Mesothelial cell of epicardium (in vitro differentiated cells): ENCODE measurements around the gene KRTAP10-6. TPM values are rescaled to one million over a fixed set of nuclear protein-coding genes. Genes with fewer than 3 reads are reported as not detected.

Source experiments
- DNase-seq, 2 experiments: peaks; one replicate each; pipeline ENCODE4 v3.0.0; 2021; ENCODE audit warnings: low spot score in 2 of 2; ENCODE audit not compliant: unreplicated experiment in 2 of 2
- H3K27ac Mint-ChIP-seq: 2 replicates; pipeline ENCODE4 v1.8.0; 2021; ENCODE audit warnings: mixed read lengths
- H3K27me3 Mint-ChIP-seq: 2 replicates; pipeline ENCODE4 v1.8.0; 2021; ENCODE audit warnings: low read depth, mixed read lengths
- H3K36me3 Mint-ChIP-seq: 2 replicates; pipeline ENCODE4 v1.8.0; 2021; ENCODE audit warnings: mixed read lengths
- H3K4me1 Mint-ChIP-seq: 2 replicates; pipeline ENCODE4 v1.8.0; 2021; ENCODE audit warnings: mixed read lengths
- H3K4me3 Mint-ChIP-seq: 2 replicates; pipeline ENCODE4 v1.8.0; 2021; ENCODE audit warnings: mild to moderate bottlenecking, moderate library complexity, mixed read lengths
- H3K9me3 Mint-ChIP-seq: 2 replicates; pipeline ENCODE4 v1.8.0; 2021; ENCODE audit warnings: mixed read lengths
- CTCF ChIP-seq: fragments of 200-600 bp; sonication (generic); IDR thresholded peaks from one replicate; pipeline ENCODE4 v1.5.0; 2021; ENCODE audit warnings: antibody characterized with exemption; ENCODE audit not compliant: unreplicated experiment
- total RNA-seq: library from RNA; stranded (reverse); gene quantifications from 3 replicates; pipeline ENCODE4 v1.2.1, GENCODE V29; 2021

Gene KRTAP10-6
- total RNA-seq, 1 donor from 2014 or later = not detected

DNA sequence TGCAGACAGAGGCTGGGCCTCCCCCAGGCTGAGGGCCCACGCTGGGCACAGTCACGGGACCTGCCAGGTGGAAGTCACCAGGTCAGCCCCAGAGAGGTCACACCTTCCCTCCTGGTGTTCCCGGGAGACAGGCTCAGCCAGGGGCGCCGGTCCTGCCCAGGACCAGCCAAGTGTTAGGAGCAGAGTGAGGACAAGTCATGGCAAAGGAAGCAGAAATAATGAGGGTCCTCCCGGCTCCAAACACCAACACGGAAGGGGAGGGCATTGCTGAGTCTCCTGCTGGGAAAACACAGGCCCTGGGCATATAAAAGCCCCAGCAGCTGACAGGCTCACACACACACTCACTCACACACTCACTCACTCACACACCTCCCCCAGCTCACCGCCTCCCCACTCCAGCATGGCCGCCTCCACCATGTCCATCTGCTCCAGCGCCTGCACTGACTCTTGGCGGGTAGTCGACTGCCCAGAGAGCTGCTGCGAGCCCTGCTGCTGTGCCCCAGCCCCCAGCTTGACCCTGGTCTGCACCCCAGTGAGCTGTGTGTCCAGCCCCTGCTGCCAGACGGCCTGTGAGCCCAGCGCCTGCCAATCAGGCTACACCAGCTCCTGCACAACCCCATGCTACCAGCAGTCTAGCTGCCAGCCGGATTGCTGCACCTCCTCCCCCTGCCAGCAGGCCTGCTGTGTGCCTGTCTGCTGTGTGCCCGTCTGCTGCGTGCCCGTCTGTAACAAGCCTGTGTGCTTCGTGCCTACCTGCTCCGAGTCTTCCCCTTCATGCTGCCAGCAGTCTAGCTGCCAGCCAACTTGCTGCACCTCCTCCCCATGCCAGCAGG lies 44.9 kb upstream of the KRTAP10-6 start, which contains the start of gene KRTAP10-10:
KRTAP10-10 (plus strand) TSS at position 339 of the 833 bp plus-strand sequence; CDS start at position 401, 62 bp downstream.
- Mint-ChIP-seq H3K4me1 (no peaks in the 10 kb centered on the region), H3K27me3 (peaks cover 2% of the 10 kb centered on the region), H3K9me3 (peaks cover 29% of the 10 kb centered on the region), H3K36me3 (no peaks in the 10 kb centered on the region), H3K27ac (no peak within 1 kb of the TSS), H3K4me3 (no peak within 1 kb of the TSS)
- DNase-seq = peak in 1 of 2 experiments; percentile 36
- TF ChIP-seq CTCF = no peak

- TF ChIP-seq CTCF = no peak
- no peak overlapping the region for H3K27ac Mint-ChIP-seq
- H3K9me3 Mint-ChIP-seq = peaks cover 32% of the 10 kb centered on the region
- no peaks in the 10 kb centered on the region for H3K36me3 Mint-ChIP-seq
- DNase-seq = peak in 1 of 2 experiments; percentile 33
- no peaks in the 10 kb centered on the region for H3K4me1 Mint-ChIP-seq
- H3K4me3 Mint-ChIP-seq = no peak overlapping the region
- H3K27me3 Mint-ChIP-seq = no peaks in the 10 kb centered on the region
These were observed 44.1 kb upstream of the KRTAP10-6 start for GRCh38 chr21:44636209-44637017.

DNA sequence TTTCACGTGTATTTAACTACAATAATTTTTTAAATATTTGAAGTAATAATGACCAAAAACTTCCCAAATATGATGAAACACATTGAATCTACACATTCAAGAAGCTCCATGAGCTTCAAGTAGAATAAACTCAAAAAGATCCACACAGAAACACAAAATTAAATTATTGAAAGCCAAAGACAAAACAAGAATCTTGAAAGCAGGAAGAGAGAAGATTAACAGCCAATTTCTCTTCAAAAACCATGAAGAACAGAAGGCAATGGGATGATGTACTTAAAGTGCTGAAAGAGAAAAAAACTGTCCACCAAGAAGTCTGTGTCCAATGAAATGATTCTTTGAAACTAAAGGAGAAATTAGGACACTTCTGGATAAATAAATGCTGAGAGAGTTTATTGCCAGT lies 39.8 kb upstream of the KRTAP10-6 start:
- Mint-ChIP-seq H3K36me3 (no peaks in the 10 kb centered on the region), H3K4me1 (no peaks in the 10 kb centered on the region), H3K27ac (no peak overlapping the region), H3K4me3 (no peak overlapping the region), H3K9me3 (peaks cover 41% of the 10 kb centered on the region), H3K27me3 (no peaks in the 10 kb centered on the region)
- TF ChIP-seq CTCF = no peak
- no peak for DNase-seq

- peaks cover 41% of the 10 kb centered on the region for H3K9me3 Mint-ChIP-seq
- DNase-seq = no peak
These were observed 38.1 kb upstream of the KRTAP10-6 start for GRCh38 chr21:44630440-44630839.

More at GRCh38 chr21:44630440-44630839, 38.1 kb upstream of the KRTAP10-6 start:
- Mint-ChIP-seq H3K27ac (no peak overlapping the region), H3K4me1 (no peaks in the 10 kb centered on the region), H3K27me3 (no peaks in the 10 kb centered on the region), H3K4me3 (no peak overlapping the region), H3K36me3 (no peaks in the 10 kb centered on the region)
- no peak for TF ChIP-seq CTCF
